HCEC 1CT (cell line): Measurements from ENCODE around the gene PRR14.
"Not testable (repeated sequence)": the region's sequence is repeated elsewhere in the genome, so short reads cannot be mapped to it uniquely, and the experiment has no call there.

Experiments used
- DNase-seq: peaks from one replicate; pipeline ENCODE4 v3.0.0-alpha.2; 2017

Gene PRR14

GRCh38 chr16:30650369-30651123 is at the start of gene PRR14:
PRR14 (plus strand) TSS chr16:30650960; CDS start chr16:30651646, 686 bp downstream.
- DNase-seq: peak; percentile 99

- DNase-seq: no peak
Measured at GRCh38 chr16:30601966-30602365, 48.8 kb upstream of the PRR14 start.

DNA sequence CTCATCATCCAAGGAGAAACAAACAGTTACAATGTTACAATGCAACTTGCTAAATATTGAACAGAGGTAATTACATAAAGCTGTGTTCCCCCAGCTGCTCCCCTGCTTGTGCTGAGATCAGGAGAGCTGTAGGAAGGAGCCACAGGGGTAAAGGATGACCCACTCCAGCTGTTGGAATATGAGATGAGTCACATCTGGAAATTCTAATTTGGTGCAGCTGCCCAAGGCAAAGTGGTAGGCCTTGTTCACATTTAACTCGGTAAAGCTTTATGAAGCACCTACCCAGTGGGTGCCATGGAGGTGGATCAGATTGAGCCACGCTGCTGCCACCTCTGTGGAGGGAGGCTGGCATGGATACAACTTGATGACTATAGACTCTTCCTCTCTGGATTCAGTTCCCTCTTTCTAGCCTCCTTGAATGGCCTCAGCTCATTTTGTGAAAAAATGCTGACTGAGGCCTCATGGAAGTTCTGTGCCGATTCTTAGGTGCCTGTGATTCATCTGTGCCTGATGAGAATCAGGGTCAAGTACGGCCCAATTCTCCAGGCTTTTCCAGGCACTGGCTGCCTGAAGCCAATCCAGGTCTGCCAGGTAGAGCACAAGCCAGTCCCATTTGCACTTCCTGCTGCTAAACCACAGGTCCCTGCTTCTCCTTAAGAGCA is 48.0 kb upstream of the PRR14 start:
- peak; percentile 70 for DNase-seq

DNA sequence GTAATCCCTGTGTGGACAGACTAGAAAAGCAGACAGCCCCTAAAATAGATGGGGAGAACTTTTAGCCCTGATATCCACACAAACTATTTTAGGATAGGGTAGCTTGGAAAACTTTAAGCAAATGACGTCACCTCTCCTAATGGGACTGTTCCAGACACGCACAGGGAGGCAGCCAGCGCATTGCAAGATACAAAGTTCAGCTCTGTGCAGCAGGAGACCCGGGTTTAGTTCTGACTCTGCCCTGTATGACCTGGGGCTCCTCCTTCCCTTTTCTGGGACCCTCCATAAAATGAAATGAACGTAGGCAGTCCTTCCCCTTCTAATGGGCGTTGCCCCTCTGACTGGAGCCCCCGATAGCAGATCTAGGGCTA is 46.8 kb upstream of the PRR14 start:
- DNase-seq: no peak

- no peak for DNase-seq
Measured at GRCh38 chr16:30604316-30604947, 46.3 kb upstream of the PRR14 start.

GRCh38 chr16:30605158-30605557 is 45.6 kb upstream of the PRR14 start:
- DNase-seq: no peak

GRCh38 chr16:30606004-30606403 is 44.8 kb upstream of the PRR14 start:
- DNase-seq: no peak

GRCh38 chr16:30609002-30609925 is 41.5 kb upstream of the PRR14 start:
- DNase-seq: peak; percentile 9

- peak; percentile 93 for DNase-seq
Measured at GRCh38 chr16:30609926-30610839, 40.6 kb upstream of the PRR14 start, which contains the start of gene ZNF689. ZNF689 (minus strand) TSS chr16:30610389; CDS start chr16:30610041, 348 bp downstream.

- peak; percentile 15 for DNase-seq
Measured at GRCh38 chr16:30615358-30616091, 35.2 kb upstream of the PRR14 start.

- DNase-seq: no peak
Measured at GRCh38 chr16:30619202-30619601, 31.6 kb upstream of the PRR14 start.

- DNase-seq: no peak
Measured at GRCh38 chr16:30619638-30620037, 31.1 kb upstream of the PRR14 start.

GRCh38 chr16:30620169-30620568 is 30.6 kb upstream of the PRR14 start:
- DNase-seq: no peak

- peak; percentile 80 for DNase-seq
Measured at GRCh38 chr16:30621765-30622164, 29.0 kb upstream of the PRR14 start.

- no peak for DNase-seq
Measured at GRCh38 chr16:30622455-30623032, 28.2 kb upstream of the PRR14 start.

DNA sequence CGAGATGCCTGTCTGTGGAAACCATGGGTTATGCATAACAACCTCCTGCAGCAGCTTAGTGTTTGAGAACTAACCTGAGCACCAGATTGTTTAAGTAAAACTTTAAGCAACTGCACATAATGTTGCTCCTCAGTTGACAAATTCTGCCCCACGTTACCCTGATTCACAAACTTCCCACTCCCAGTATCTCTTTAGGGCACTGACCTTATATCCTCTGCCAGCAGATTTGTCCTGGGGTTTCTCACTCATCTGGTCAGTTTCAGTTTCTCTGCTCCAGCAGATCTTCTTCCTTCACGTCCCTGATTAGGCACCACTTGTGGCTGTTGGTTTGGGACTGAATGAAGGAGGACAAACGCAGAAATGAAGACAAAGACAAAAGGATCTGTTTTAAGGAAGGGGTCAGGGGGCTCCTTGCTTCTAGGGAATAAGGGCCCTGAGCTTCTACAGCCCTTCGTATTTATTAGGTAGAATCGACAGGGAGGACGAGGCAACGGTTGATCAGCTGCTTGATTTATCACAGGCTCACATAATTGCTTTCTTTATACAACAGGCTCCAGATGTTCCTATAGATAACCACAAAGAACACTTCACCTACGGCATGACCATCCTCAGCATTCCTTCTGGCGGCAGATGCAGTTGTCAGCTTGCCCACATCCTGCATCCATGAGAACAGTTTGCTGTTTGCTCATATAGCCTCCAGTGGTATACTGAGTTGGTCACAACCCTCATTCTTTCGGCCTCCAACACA is 27.1 kb upstream of the PRR14 start:
- DNase-seq: no peak

GRCh38 chr16:30626236-30626635 is 24.5 kb upstream of the PRR14 start:
- no peak for DNase-seq

DNA sequence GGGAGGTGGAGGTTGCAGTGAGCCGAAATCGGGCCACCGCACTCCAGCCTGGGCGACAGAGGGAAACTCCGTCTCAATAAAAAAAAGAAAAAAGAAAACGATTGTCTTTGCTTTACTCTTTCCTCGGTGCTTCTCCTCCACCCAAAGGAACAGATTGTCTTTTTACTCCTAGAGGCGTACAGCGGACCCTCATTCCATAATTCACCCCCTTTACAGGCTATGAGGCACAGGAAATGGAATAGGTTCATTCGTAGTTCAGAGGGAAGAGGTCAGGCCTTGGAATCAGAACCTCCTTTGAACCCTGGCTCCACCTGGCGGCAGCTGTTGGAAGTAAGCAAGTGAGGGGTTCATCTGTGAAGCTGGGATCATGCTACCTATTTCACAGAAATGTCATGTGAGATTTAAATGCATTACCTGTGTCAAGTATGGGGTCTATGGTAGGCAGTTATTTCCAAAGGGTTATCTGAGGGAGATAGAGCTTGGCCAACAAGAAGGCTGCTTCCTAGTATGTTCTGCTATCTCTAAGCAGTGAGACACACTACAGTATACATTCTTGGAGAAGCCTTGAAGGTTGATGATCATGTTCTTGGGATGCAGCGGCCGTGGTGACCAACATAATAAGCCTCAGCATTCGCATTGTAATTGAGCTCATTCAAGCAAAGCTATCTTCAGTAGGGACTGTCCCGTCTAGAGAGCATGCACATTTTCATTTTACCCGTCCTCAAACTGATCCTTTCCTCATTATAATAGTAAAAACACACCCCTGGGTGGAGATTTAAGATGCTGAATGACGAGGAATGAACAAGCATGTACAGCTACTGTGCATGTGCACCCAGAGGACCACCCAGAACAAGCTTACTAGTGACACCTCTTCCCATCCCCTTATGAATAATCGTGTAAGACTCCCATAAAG is 21.9 kb upstream of the PRR14 start:
- DNase-seq: peak; percentile 73

DNA sequence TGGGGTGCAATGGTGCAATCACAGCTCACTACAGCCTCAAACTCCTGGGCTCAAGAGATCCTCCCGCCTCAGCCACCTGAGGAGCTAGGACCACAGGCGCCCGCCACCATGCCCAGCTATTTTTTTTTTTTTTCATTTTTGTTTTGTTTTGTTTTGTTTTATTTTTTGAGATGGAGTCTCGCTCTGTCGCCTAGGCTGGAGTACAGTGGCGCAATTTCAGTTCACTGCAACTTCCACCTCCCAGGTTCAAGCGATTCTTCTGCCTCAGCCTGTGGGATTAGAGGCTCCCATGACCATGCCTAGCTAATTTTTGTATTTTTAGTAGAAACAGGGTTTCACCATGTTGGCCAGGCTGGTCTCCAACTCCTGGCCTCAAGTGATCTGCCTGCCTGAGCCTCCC is 18.3 kb upstream of the PRR14 start:
- not testable (repeated sequence) for DNase-seq
